ENCODE data around the gene FAM20B.

Gene FAM20B

DNA sequence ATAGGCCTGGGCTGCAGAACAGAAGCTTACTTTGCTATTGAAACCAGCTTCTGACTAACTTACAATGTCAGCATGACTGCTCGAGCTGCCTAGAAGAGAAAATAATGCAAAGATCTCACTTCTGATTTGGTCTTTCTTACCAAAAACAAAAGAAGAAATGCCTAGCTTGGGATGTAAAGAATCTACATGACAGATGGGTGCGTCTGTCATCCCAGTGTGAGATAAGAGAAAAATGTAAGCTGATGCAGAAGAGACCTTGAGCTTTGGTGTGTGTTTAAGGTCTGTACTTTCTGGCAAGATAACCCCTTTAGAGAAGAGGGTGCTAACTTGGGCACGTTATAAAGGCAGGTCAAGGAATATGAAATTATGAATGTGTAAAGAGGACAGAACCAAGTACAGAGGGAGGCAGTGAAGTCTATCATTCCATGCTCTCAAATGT lies 3.6 kb downstream of the FAM20B start:
- no peak for DNase-seq
- no peaks in the 10 kb centered on the region for H3K27me3 ChIP-seq
- TF ChIP-seq, protein P1, sequence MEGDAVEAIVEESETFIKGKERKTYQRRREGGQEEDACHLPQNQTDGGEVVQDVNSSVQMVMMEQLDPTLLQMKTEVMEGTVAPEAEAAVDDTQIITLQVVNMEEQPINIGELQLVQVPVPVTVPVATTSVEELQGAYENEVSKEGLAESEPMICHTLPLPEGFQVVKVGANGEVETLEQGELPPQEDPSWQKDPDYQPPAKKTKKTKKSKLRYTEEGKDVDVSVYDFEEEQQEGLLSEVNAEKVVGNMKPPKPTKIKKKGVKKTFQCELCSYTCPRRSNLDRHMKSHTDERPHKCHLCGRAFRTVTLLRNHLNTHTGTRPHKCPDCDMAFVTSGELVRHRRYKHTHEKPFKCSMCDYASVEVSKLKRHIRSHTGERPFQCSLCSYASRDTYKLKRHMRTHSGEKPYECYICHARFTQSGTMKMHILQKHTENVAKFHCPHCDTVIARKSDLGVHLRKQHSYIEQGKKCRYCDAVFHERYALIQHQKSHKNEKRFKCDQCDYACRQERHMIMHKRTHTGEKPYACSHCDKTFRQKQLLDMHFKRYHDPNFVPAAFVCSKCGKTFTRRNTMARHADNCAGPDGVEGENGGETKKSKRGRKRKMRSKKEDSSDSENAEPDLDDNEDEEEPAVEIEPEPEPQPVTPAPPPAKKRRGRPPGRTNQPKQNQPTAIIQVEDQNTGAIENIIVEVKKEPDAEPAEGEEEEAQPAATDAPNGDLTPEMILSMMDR (IDR thresholded peaks at IDR 0.05; ENCODE audit: low read depth, low read length) = no peak
- no peaks in the 10 kb centered on the region for H3K4me1 ChIP-seq
- H3K36me3 ChIP-seq = no peaks in the 10 kb centered on the region
- H3K9me3 ChIP-seq = no peaks in the 10 kb centered on the region
- H3K4me3 ChIP-seq (ENCODE audit: low read depth, low read length) = no peak overlapping the region

DNA sequence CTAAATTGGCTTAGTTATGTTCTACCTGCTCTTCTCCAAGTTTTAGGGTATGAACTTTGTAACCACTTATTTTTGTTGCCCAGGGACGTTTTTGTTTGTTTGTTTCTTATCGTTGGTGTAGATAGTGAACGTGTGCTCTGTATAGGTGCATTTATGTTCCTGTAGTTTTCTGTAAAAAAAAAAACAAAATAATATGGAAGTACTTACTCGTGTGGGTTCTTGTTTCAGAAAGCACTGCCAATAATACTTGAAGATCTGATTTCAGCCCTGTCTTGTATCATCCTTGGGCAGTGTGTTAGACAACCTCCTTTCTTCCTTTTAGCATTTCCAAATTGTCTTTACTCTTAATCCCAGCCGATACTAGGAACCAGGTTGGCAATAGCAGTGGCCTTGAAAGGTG lies 4.4 kb downstream of the FAM20B start:
- Histone ChIP-seq H3K36me3 (no peaks in the 10 kb centered on the region), H3K4me1 (no peaks in the 10 kb centered on the region), H3K9me3 (no peaks in the 10 kb centered on the region), H3K27me3 (no peaks in the 10 kb centered on the region), H3K4me3 (ENCODE audit: low read depth, low read length) (no peak overlapping the region)
- TF ChIP-seq, protein P1 (IDR thresholded peaks at IDR 0.05; ENCODE audit: low read depth, low read length) = no peak
- DNase-seq = no peak

DNA sequence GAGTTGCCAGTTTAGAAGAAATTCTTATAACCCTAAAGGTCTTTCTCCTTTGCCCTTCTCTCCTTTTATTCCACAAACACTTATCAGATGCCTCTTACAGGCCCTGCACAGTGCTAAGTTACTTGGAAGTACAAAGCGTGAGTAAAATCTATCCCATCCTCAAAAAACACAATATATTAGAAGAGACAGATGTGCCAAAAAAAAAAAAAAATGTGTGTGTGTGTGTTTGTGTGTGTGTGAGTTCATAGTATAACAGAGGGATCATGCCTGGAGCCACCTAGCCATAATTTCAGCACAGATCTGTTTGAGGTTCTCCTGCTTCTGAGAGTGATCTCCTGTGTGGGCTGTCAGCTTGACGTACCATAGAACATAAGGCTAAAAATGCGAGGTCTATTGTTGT lies 5.0 kb downstream of the FAM20B start:
- Histone ChIP-seq H3K4me1 (no peaks in the 10 kb centered on the region), H3K36me3 (no peaks in the 10 kb centered on the region), H3K27me3 (no peaks in the 10 kb centered on the region), H3K4me3 (ENCODE audit: low read depth, low read length) (no peak overlapping the region), H3K9me3 (no peaks in the 10 kb centered on the region)
- DNase-seq = no peak
- TF ChIP-seq, protein P1 (IDR thresholded peaks at IDR 0.05; ENCODE audit: low read depth, low read length) = no peak

DNA sequence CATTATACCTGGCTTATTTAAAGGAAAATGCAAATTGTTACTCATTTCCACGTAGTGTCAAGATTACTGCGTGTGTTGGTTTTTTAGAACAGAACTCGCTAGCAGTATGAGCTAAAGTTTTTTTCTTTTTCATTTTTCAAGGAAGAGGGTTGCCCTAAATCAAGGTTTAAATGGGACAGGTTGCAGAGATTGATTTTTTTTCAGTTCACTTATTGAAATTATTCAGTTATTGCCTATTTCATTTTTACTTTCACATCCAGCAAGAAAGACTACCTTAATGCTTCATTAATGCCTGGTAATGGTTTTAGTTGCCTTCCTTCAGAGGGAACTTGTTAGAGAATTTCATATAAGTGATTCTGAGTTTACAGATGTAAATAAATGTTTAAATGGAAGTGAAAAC lies 5.6 kb downstream of the FAM20B start:
- Histone ChIP-seq H3K4me1 (no peaks in the 10 kb centered on the region), H3K9me3 (no peaks in the 10 kb centered on the region), H3K27me3 (no peaks in the 10 kb centered on the region), H3K4me3 (ENCODE audit: low read depth, low read length) (no peak overlapping the region), H3K36me3 (no peaks in the 10 kb centered on the region)
- no peak for DNase-seq
- TF ChIP-seq, protein P1 (IDR thresholded peaks at IDR 0.05; ENCODE audit: low read depth, low read length) = no peak

DNA sequence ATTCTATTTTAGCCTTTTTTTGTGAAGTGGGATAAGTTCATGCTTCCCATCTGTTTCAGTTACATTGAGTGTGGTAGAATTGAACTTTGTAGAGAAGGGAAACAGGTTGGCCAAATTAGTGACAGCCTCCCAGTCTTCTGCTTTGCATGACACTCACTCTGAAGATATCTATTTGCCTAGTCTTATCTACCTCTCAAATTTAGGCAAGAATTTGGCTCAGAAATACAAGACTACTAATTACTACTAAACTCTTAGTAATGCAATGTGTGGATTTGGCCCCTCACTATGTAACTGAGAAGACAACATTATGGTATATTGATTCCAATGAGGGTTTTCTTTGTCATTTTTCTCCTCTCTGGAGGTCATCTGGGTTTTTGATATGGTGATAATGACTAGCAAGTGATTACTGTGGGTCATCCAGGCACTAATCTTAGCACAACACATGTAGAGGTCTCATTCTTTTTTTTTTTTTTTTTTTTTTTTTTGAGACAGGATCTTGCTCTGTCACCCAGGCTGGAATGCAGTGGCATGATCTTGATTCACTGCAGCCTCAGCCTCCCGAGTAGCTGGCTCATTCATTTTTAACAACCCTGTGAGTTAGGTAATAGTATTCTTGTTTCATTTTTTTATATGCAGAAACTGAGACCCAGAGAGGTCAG lies 6.3 kb downstream of the FAM20B start:
- no peak for DNase-seq
- Histone ChIP-seq H3K36me3 (no peaks in the 10 kb centered on the region), H3K4me1 (no peaks in the 10 kb centered on the region), H3K4me3 (ENCODE audit: low read depth, low read length) (no peak overlapping the region), H3K9me3 (no peaks in the 10 kb centered on the region), H3K27me3 (no peaks in the 10 kb centered on the region)
- TF ChIP-seq, protein P1 (IDR thresholded peaks at IDR 0.05; ENCODE audit: low read depth, low read length) = no peak

DNA sequence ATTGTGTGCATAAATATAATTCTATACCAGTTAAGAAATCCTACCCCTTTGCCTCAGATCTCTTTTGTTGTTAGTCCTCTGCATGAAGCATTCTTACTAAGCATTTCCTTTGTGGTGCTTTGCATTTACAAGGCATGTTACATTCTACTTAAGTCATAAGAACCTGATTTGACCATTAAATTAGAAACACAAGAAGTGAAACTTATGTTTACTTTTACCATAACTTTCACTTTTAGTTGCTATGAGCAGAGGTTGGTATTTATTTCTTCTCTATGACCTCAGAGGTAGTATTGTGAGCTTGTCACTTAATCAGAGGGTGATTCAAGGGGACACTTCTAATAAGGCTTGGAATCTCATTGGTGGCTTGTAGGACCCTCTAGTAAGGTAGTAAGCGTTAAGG lies 9.0 kb downstream of the FAM20B start:
- no peaks in the 10 kb centered on the region for H3K27me3 ChIP-seq
- DNase-seq = no peak
- H3K4me1 ChIP-seq = peaks cover 8% of the 10 kb centered on the region

More for the DNA sequence above, 9.0 kb downstream of the FAM20B start:
- H3K9me3 ChIP-seq = no peaks in the 10 kb centered on the region
- H3K36me3 ChIP-seq = no peaks in the 10 kb centered on the region
- TF ChIP-seq, protein P1 (IDR thresholded peaks at IDR 0.05; ENCODE audit: low read depth, low read length) = no peak
- no peak overlapping the region for H3K4me3 ChIP-seq (ENCODE audit: low read depth, low read length)

Measured in BE2C (cell line).